Cardiac septum (tissue), 1 donor: Measurements from ENCODE around the gene KLB. TPM values are rescaled to one million over a fixed set of nuclear protein-coding genes. Genes with fewer than 3 reads are reported as not detected.
"Not testable (repeated sequence)": the region's sequence is repeated elsewhere in the genome, so short reads cannot be mapped to it uniquely, and the experiment has no call there.

Source experiments
- DNase-seq: peaks from one replicate; pipeline ENCODE4 v3.0.0-alpha.2; 2020; ENCODE audit warnings: low spot score
- intact Hi-C: fragments of 100-400 bp; cut with DNase I; formaldehyde crosslinking; loops from one replicate; pipeline ENCODE4 v1.14.0; 2022
- total RNA-seq: library from RNA; stranded (reverse); fragmentation: NEBNext Ultra II Directional; extraction: Animal tissue kit (Norgen Biotek cat#: 25700); gene quantifications from one replicate; pipeline ENCODE4 v1.2.1, GENCODE V29; 2021
- donor health status: DM: no; HTN: no; CAD: no.

KLB gene
- total RNA-seq, 1 donor from 2014 or later, result 0.05 TPM

GRCh38 chr4:39415678-39416283 is 9.1 kb downstream of the KLB start:
- DNase-seq, result no peak
- intact Hi-C loops, result no loop called here

DNA sequence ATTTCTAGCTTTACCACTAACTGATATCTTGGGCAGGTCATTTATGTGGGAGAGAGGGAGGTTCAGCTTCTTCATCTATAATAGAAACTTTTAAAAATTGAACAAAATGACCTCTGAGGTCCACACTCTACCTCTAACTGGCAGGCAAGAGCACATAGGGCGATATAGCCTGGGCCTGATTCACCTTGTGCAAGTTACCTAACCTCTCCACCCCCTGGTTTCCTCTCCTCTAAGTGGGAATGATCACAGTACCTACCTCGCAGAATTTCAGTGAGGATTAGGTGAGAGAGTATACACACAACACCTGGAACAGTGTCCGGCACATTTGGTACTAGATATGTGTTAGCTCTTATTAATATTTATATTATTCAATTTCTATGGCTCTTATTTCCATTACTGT is 15.5 kb downstream of the KLB start:
- intact Hi-C loops, result no loop called here
- no peak for DNase-seq

DNA sequence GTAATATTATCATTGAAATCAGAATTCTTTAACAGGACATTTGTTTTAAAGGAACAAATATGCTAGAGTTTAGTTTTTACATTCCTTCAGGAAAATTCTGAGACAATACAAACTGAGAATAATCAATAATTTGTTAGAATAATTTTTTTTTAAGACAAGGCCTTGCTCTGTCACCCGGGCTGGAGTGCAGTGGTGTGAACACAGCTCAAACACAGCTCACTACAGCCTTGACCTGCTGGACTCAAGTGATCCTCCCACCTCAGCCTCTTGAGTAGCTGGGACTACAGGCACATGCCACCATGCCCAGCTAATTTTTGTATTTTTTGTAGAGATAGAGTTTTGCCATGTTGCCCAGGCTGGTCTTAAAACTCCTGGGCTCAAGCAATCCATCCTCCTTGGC is 18.6 kb downstream of the KLB start:
- DNase-seq, intact Hi-C loops: not testable (repeated sequence)

DNA sequence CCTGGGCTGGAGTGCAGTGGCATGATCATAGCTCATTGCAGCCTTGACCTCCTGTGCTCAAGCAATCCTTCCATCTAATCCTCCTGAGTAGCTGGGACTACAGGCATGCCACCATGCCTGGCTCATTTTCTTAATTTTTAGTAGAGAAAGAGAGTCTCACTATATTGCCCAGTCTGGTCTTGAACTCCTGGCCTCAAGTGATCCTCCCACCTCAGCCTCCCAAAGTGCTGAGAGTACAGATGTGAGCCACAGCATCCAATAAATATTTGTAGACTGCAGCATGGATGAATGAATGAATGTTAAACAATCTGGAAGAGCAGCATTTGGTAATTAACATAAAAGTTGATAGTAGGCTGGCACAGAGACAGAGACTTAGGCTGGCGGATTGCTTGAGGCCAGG is 20.0 kb downstream of the KLB start:
- intact Hi-C loops, result no loop called here
- DNase-seq, result no peak

GRCh38 chr4:39427520-39428114 is 20.9 kb downstream of the KLB start:
- intact Hi-C loops, result no loop called here
- DNase-seq, result no peak

DNA sequence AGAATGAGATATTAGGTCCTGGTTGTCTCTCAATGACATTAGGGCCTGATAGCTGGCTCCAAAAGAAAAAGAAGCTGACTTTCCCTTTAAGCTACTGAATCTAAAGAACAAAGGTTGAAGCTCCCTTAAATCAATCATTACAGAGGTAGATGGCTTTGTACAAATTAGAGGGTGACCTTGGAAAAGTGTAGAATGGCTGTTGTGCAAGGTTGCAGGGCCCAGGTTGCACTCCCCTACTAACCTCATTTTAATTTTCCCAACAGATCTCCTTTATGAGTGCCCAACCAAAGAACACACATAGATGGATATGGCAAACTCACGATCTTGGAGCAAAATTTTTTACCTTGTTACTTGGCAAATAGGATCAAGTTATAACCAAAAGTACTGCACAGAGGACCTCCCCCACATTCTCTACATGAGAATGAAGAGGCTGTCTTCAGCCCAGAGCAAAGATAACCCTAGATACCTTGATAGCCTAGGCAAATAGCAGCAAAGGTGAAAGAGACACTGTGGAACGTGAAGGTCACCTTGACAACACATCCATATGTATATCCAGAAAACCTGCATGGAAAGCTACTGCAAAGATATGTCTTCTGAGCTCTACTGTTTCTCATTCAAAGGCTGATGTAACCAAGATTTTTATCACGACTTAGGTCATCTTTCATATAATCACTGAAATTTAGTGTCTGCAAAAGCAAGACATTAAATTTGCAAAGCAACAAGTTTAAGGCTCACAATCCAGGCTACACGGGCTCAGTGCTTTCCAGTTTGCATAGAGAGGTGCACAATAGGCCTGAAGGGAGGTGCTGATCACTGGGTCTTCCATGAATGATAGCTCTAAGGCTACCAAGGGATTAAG is 23.0 kb downstream of the KLB start:
- intact Hi-C loops, result no loop called here
- DNase-seq, result no peak

- intact Hi-C loops, result no loop called here
These were observed 27.3 kb downstream of the KLB start for GRCh38 chr4:39433878-39434492.

DNA sequence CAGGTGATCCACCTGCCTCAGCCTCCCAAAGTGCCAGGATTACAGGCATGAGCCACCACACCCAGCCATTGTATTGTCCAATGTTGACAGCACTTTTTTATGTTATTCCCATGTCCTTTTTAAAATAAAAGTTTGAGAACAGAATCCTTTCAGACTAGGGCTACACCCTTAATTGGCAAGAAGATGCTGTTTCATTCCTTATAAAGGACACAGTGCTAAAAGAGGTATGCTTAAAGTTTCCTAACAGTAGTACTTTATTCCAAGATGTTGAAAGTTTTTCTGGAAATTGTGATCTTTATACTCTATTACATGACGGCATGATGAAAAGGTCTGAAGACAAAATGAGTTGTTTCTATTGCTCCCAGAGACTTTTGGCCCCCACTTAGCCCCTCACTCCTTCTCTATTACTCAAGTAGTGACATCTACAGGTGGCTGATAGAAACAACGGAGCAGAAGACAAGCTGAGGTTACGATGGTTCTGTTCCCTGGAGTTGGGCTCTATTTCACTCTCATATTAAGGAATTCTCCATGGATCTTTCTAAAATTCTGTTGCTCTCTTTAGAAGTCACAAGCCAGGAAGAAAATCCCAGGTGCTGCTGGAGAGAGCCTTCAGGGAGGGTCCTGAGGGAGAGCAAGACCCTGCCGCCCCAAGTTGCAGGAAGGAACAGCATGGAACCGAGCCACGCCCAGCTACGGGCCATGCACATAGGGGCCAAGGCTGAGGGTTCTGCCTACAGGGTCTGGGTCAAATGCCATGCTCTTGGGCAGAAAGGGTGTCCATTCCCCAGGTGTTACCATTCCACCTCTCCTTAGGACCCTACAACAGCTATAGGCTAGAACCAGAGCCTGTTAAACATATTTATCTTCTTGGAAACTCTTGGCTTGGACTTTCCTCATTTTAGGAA is 29.2 kb downstream of the KLB start:
- no peak for DNase-seq
- intact Hi-C loops, result no loop called here

More at GRCh38 chr4:39433878-39434492, 27.3 kb downstream of the KLB start:
- DNase-seq, result no peak

DNA sequence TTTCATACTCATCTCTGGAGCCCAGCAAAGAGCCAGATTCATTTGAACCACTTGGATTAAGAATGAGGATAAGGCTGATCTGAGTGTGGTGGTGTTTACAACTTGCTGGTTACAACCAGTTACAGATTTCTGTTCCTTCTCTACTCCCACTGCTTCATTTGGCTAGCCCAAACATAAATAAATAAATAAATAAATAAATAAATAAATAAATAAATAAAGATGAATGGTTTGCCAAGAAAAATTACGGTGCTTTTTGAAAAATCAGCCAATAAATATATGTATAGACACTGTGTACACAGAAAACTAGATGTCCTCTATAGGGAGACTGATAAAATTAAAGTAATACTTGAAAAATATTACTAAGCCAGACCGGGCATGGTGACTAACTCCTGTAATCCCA is 34.9 kb downstream of the KLB start:
- intact Hi-C loops, result no loop called here
- no peak for DNase-seq

- intact Hi-C loops, result no loop called here
- no peak for DNase-seq
These were observed 36.3 kb downstream of the KLB start for GRCh38 chr4:39442998-39443397.

- DNase-seq, result no peak
- intact Hi-C loops, result no loop called here
These were observed 39.7 kb downstream of the KLB start for GRCh38 chr4:39446483-39446841.

DNA sequence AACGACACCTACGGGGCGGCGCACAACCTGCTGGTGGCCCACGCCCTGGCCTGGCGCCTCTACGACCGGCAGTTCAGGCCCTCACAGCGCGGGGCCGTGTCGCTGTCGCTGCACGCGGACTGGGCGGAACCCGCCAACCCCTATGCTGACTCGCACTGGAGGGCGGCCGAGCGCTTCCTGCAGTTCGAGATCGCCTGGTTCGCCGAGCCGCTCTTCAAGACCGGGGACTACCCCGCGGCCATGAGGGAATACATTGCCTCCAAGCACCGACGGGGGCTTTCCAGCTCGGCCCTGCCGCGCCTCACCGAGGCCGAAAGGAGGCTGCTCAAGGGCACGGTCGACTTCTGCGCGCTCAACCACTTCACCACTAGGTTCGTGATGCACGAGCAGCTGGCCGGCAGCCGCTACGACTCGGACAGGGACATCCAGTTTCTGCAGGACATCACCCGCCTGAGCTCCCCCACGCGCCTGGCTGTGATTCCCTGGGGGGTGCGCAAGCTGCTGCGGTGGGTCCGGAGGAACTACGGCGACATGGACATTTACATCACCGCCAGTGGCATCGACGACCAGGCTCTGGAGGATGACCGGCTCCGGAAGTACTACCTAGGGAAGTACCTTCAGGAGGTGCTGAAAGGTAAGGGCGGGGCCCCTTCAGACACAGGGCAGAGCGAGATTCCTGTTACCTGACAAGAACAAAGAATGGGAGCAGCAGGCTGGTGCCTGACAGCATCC is 40.3 kb downstream of the KLB start:
- intact Hi-C loops, result no loop called here
- DNase-seq, result peak; percentile 82

DNA sequence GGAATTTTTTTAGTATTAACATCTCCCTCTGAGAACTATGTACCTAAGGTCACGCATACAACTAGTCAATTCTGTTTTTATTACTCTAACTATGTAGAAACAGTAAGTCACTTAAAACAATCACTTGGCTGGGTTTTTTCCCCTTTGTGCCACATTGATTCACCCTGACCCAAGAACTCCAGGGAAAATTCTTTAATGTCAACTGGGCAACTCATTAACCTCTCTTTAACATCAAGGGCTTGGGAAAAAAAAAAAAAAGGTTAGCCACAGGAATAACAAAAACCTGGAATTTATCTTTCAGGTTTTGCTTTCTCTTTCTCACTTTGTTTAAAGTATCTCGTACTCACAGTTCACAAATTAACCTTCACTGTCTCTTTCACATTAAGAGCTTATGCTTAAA is 43.9 kb downstream of the KLB start:
- intact Hi-C loops, result no loop called here
- no peak for DNase-seq

- intact Hi-C loops, result no loop called here
- no peak for DNase-seq
These were observed 44.8 kb downstream of the KLB start for GRCh38 chr4:39451423-39452023.

DNA sequence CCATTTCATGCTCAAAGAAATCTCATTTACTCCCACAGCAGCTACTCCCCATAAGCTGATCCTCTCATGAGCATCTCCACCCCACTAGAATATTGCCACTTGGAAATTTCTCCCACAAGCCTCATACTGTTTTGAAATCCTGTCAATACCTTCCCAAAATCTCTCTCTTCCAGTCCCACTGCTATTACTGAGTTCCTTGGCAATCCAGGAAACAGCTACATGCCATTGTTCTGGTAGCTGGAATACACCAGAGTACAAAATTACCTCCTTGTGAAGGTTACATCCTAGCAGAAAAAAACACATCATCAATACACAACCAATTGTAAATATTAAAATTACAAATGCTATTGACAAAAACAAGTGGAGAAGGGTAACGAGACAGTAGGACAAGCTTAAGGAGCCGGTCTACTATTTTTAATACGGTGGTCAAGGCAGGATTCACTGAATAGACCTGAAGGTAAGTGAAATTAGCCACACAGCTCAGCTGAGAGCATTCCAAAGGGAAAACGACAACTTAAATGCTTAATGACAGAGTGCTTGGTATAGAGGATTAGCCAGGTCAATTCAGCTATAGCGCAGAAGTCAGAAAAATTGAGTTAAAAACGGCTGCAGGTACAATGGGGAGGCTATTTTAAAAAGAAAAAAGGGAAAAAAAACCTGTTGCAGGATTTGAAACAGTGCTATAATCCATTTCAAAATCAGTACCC is 45.6 kb downstream of the KLB start:
- no peak for DNase-seq
- intact Hi-C loops, result no loop called here

DNA sequence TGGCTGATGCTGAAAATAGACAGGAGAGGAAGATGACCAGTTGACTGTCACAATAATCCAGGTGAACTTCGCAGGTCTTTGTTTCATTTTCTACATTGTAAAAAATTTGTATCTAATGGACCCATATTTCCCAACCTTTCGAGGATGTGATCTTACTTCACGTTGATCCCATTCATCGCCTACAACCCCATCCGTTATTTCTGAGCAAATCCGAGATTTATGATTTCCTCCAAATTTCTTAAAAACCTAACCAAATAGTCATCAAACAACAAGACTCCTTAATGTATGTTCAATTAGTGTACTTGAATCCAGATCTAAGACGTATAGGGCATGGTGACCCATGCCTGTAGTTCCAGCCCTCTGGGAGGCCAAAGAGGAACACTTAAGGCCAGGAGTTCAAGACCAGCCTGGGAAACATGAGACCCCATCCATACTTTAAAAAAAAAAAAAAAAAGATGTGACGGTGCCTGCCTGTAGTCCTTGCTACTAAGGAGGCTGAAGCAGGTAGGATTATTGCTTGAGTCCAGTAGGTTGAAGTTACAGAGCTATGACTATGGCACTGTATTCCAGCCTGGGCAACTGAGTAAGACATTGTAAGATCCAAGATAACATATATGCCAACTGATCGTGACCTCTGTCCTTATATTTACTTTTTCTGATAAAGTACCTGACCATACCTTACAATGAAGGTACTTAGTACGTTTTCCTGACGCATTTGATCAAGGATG is 46.3 kb downstream of the KLB start:
- intact Hi-C loops, result no loop called here

DNA sequence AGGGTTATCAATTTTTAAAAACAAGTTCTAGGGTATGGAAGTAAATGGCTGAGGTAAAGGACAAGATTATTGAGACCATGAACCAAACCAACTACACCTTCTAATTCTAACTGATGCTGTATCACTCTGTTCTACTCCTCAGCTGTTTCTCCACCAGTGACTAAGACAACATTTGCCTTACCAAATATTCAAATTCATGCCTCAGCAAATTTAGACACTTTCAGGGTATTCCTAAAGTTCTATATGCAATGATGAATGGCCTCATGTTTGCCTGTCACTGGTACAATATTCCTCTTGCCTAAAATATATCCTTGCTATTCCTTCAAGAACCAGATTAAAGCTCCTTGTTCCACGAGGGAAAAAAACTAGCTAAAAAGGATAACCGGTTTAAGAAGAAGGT is 47.0 kb downstream of the KLB start:
- DNase-seq, result no peak
- intact Hi-C loops, result no loop called here

More for the DNA sequence above, 46.3 kb downstream of the KLB start:
- DNase-seq, result no peak
